Diencephalon (tissue), 1 donor: ENCODE data around the gene PDLIM7. TPM values are rescaled to one million over a fixed set of nuclear protein-coding genes. Genes with fewer than 3 reads are reported as not detected.

ENCODE experiments used
- total RNA-seq: library from RNA; depleted of rRNA; stranded (reverse); fragments of >200 nt; gene quantifications from one replicate; pipeline ENCODE4 v1.2.3, GENCODE V29; 2014

PDLIM7 gene, protein sequence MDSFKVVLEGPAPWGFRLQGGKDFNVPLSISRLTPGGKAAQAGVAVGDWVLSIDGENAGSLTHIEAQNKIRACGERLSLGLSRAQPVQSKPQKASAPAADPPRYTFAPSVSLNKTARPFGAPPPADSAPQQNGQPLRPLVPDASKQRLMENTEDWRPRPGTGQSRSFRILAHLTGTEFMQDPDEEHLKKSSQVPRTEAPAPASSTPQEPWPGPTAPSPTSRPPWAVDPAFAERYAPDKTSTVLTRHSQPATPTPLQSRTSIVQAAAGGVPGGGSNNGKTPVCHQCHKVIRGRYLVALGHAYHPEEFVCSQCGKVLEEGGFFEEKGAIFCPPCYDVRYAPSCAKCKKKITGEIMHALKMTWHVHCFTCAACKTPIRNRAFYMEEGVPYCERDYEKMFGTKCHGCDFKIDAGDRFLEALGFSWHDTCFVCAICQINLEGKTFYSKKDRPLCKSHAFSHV
- total RNA-seq: 8.1 TPM

DNA sequence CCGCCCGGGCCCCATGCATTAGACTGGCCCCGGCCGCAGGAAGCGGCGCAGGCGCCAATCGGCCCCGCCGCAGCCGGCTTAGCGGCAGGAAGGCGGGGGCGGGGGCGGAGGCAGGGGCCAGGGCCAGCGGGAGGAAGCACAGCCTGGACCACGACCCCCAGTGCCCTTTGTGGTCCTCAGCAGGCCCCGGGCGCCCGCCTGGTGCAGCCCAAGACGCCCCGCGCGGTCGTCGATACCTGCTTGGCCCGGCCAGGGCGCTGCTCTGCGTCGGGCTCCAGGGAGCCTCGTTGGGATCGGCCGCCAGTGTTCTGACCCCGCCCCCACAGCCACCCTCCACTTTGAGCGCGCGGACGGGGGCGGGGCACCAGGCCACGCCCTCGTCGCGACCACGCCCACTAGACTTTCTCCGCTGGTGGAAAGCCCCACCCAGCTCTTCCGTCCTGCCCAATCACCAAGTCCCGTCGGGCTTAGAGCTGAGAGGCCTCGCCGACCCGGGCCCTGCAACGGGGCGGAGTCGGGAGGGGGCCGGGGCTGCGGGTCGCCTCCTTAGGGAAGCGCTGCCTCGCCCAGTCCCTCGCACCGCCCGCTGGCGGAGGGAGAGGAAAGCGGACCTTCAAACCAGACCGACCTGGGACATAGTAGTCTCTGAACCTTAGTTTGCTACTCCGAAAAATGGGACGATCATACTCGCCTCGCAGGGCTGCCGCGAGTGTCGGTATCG lies at the start of gene PDLIM7:
PDLIM7 (minus strand) TSS at position 313 of the 721 bp plus-strand sequence. CDS start 1,092 bp downstream, outside the sequence.

DNA sequence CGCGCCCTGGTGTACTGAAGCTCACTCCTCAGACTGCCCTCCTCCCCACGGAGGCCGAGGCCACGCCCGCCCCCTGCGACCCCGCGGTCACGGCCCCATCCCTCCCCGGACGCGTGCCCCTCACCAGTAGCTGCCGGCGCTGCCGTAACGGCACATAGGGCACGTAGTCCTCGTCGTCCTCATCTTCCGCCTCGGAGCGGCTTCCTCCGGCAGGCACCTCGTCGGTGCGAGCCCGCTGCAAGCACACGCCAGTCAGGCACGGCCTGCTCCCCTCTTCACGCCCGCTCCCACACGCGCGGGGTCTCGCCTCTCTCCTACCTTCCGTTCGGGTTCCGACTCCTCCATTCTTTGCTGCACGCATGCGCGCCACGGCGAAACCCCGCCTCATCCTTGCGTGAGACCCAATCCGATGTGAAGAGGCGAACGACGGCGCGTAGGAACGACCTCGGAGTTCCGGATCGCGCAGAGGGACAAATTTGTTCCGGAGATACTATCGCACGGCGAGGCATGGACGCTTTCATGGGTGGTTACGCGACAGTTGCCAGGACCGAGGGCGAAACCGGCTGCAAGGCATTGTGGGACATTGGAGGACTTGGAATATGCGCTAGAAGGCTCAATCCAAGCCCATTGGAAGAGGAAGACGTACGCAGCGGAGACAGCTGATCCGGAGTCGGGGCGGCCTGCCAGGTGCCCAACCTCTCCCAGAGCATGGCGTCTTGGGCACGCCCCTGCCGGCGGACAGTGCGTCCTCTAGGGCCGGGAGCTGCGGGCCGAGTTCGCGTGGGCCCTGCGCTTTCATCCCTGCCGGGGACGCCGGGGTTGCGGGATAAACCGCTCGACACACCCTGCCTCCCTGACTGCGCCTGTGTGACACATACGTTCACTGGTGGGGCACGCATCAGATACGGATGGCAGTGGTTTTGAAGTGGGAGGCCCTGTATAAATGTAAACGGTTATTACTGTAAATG lies 19.5 kb upstream of the PDLIM7 start, which contains the start of gene DDX41:
DDX41 (minus strand) TSS at position 361 of the 968 bp plus-strand sequence; CDS start at position 345, 16 bp downstream.

DNA sequence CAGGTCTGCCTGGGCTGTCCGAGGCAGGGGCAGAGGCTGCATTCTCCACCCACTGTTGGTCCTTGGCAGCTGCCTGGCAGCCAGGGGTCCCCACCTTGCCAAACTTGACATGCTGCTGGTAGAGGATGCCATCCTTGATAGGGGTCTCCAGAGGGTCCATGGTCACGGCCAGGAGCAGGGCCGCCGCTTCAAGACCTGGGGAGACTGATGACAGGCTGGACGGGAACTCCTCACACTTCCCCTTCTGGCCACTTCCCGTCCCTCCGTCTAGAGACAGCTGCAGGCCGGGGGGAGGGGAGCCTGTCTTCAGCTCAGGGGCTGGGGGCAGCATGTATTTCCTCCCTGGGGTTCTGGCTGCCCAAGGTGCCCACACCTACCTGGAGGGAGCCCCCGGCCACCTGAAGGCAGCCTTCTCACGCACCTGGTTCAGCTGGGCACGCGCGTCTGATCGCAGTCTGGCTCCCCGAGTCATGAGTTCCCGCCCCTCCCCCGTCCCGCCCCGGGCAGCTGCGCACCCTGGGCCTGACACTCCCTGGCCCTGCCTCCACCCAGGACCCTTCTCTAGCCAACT lies 12.1 kb upstream of the PDLIM7 start, which contains the start of gene DOK3:
DOK3 (minus strand) TSS at position 446 of the 571 bp plus-strand sequence; CDS start at position 160, 286 bp downstream.

DNA sequence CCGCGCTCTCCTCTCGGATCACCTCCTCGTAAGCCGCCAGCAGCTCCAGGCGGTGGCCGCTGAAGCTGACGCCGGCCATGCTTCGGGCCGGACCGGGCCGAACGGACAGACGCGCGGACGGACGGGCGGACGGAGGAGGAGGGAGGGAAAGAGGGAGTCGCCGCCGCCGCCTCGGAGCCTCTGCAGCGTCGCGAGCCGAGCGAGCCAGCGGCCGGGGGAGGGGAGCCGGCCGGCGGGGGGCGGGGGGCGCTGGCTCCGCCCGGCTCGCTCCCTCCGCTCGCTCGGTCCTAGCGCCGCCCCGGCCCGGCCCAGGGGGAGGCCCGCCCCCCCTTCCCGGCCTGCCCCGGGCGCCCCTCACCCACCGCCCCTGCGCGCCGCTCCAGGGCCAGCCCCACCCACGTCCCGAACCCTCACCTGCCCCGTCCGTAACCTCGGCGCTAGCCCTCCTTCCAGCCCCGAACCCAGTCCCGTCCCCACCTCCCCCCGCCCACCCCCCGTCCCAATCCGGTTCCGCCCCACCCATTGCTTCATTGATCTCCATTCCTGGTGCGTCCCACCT lies 23.9 kb downstream of the PDLIM7 start, which contains the start of gene DBN1:
DBN1 (minus strand) TSS at position 192 of the 559 bp plus-strand sequence; CDS start at position 79, 113 bp downstream.

DNA sequence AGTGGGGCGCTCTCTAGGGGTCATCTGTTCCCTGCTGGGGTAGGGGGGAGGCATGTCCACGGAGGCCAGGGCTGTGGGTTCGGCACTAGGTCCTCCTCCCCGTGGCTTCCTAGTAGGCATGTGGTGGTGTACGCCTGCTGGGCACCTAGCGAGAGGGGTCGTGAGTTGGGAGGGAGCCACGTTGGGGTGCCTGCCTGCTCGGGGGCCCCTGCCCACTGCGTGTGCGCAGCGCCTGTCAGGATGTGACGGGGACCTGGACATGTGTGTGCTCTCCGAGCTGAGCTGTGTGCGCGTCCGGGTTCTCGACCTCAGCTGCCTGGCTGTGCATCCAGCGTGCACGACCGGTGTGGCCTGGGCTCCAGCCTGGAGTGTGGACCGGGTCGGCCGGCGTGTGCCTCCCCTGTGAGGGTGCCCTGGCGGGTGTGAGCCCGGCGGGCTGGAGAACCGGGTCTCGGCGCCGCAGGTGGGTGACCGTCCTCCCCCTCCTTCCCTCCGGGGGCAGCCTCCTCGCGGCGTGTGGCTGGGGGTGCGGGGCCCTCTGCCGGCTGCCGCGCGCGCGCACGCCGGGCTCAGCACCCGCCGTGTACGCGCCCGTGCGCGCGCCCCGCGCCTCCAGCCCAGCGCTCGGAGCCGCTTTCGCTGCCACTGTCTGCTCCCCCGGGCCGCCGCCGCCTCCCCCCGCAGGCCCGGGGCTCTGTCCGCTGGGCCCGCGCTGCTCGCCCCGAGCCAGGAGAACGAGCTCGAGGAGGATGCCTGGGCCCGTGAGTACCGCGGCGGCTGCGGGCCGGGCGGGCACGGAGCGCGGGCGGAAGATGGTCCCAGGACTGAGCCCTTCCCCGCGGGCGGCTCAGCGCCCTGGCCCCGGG lies 51.0 kb downstream of the PDLIM7 start, which contains the start of gene PRR7:
PRR7 (plus strand) TSS at position 615 of the 866 bp plus-strand sequence. CDS start 8,254 bp downstream, outside the sequence.

Other genes starting within 250 kb of the PDLIM7 start
- gene RAB24, start 193.9 kb downstream of the PDLIM7 start, total RNA-seq: 15.2 TPM
- gene PRELID1, start 193.8 kb downstream of the PDLIM7 start, total RNA-seq: 48.2 TPM
- gene MXD3, start 185.7 kb downstream of the PDLIM7 start, total RNA-seq: 4.4 TPM
- gene LMAN2, start 145.9 kb downstream of the PDLIM7 start, total RNA-seq: 90.0 TPM
- 10.1 TPM for gene RGS14, start 139.7 kb downstream of the PDLIM7 start, total RNA-seq
- not detected for gene SLC34A1, start 113.2 kb downstream of the PDLIM7 start, total RNA-seq
- gene PFN3, start 96.9 kb downstream of the PDLIM7 start, total RNA-seq: not detected
- gene F12, start 88.0 kb downstream of the PDLIM7 start, total RNA-seq: 7.4 TPM
- gene GRK6, start 70.9 kb downstream of the PDLIM7 start, total RNA-seq: 25.4 TPM
- gene PRR7, start 50.8 kb downstream of the PDLIM7 start, total RNA-seq: 17.1 TPM
- gene DBN1, start 24.0 kb downstream of the PDLIM7 start, total RNA-seq: 161 TPM
- 4.4 TPM for gene DOK3, start 12.2 kb upstream of the PDLIM7 start, total RNA-seq
- gene DDX41, start 19.4 kb upstream of the PDLIM7 start, total RNA-seq: 68.3 TPM
- 40.1 TPM for gene FAM193B, start 57.0 kb upstream of the PDLIM7 start, total RNA-seq
- gene TMED9, start 94.6 kb upstream of the PDLIM7 start, total RNA-seq: 44.8 TPM
- gene B4GALT7, start 102.5 kb upstream of the PDLIM7 start, total RNA-seq: 18.9 TPM